Aorta (tissue), 5 donors: ENCODE results near the gene ROBO1. TPM values are rescaled to one million over a fixed set of nuclear protein-coding genes. Genes with fewer than 3 reads are reported as not detected.

Source experiments
- ATAC-seq: fragments of 200-7000 bp; cut with Tn5 transposase; one replicate; pipeline ENCODE4 v1.9.1; 2022; ENCODE audit warnings: moderate library complexity; ENCODE audit not compliant: low FRiP score
- DNase-seq, 2 donors: peaks; one replicate each; pipeline ENCODE4 v3.0.0-alpha.2; 2020
- H3K27ac ChIP-seq, 2 donors: one replicate each; pipeline ENCODE4 v1.5.1; 2013; ENCODE audit warnings: low read length in 2 of 2, mild to moderate bottlenecking in 2 of 2, moderate library complexity in 2 of 2, control low read depth in 1 of 2, inconsistent platforms in 1 of 2, low read depth in 1 of 2
- H3K27me3 ChIP-seq, 2 donors: one replicate each; pipeline ENCODE4 v1.6.1; 2013; ENCODE audit warnings: control low read depth in 1 of 2, low read length in 1 of 2, mild to moderate bottlenecking in 1 of 2, moderate library complexity in 1 of 2; ENCODE audit not compliant: insufficient read depth in 2 of 2, control insufficient read depth in 1 of 2
- H3K36me3 ChIP-seq, 2 donors: one replicate each; pipeline ENCODE4 v1.6.1; 2013; ENCODE audit warnings: control low read depth in 1 of 2, low read length in 1 of 2, mild to moderate bottlenecking in 1 of 2; ENCODE audit not compliant: insufficient read depth in 2 of 2, control insufficient read depth in 1 of 2
- H3K4me1 ChIP-seq, 2 donors: one replicate each; pipeline ENCODE4 v1.6.1; 2013; ENCODE audit warnings: low read length in 2 of 2, control low read depth in 1 of 2, mild to moderate bottlenecking in 1 of 2, moderate library complexity in 1 of 2; ENCODE audit not compliant: insufficient read depth in 2 of 2, control insufficient read depth in 1 of 2
- H3K4me3 ChIP-seq, 2 donors: one replicate each; pipeline ENCODE4 v1.5.1; 2013; ENCODE audit warnings: low read length in 2 of 2, control low read depth in 1 of 2, mild to moderate bottlenecking in 1 of 2
- H3K9me3 ChIP-seq: one replicate; pipeline ENCODE4 v1.6.1; 2013; ENCODE audit warnings: mild to moderate bottlenecking, low read length; ENCODE audit not compliant: control insufficient read depth
- WGBS, 2 donors: extraction: QIAGEN DNeasy Blood & Tissue Kit; methylation state at CpG; one replicate each; pipeline ENCODE4 v1.1.7; 2013; 5-methylcytosine and 5-hydroxymethylcytosine counted together
- intact Hi-C, 2 donors: fragments of 100-400 bp; cut with DNase I; formaldehyde crosslinking; loops; one replicate each; pipeline versions ENCODE4 v1.14.2 to v1.15.0; 2022
- polyA plus RNA-seq, 2 donors: library from polyadenylated mRNA; stranded (reverse); fragments of 200-250 nt; gene quantifications; one replicate each; pipeline ENCODE4 v1.2.3, GENCODE V29; 2013
- total RNA-seq, 2 donors: library from RNA; stranded (reverse); fragmentation: NEBNext Ultra II Directional; extraction: Animal tissue kit (Norgen Biotek cat#: 25700); gene quantifications; one replicate each; pipeline ENCODE4 v1.2.1, GENCODE V29; 2021
- donor health status: healthy with polysubstance abuse.
- donor health status: Bipolar disorder and iron deficiency.
- donor health status: DM: no; HTN: no; CAD: no.
- donor health status: DM: no; HTN: no; CAD: no.
- donor health status: DM: yes; HTN: yes; CAD: no.

The ROBO1 gene
- total and polyA plus RNA-seq, 4 donors: 2.1 to 33.1 (median 16.6) TPM

GRCh38 chr3:79769229-79769628, 1.4 kb upstream of the ROBO1 start:
- ATAC-seq (no peak), DNase-seq (no peak)
- no peak overlapping the region for H3K27ac ChIP-seq
- H3K4me3 ChIP-seq: no peak overlapping the region
- H3K27me3 ChIP-seq: peaks cover 0 to 2% of the 10 kb centered on the region in 2 donors
- peaks cover 2% of the 10 kb centered on the region for H3K9me3 ChIP-seq
- peaks cover 0 to 5% of the 10 kb centered on the region in 2 donors for H3K4me1 ChIP-seq
- 56 to 63% methylated on average over 3 of the region's 3 CpGs for WGBS, 2 donors
- intact Hi-C loops: no loop called here
- H3K36me3 ChIP-seq: no peaks in the 10 kb centered on the region

GRCh38 chr3:79767194-79767904, 449 bp downstream of the ROBO1 start:
- intact Hi-C loops: no loop called here
- H3K27me3 ChIP-seq: no peaks in the 10 kb centered on the region

GRCh38 chr3:79766496-79767193, 1.2 kb downstream of the ROBO1 start:
- DNase-seq (no peak), ATAC-seq (no peak)
- 1 to 2% methylated on average over 42 of the region's 42 CpGs for WGBS, 2 donors
- Histone ChIP-seq H3K36me3 (no peaks in the 10 kb centered on the region), H3K27ac (no peak overlapping the region), H3K27me3 (no peaks in the 10 kb centered on the region), H3K9me3 (no peaks in the 10 kb centered on the region), H3K4me1 (peaks cover 0 to 5% of the 10 kb centered on the region in 2 donors), H3K4me3 (no peak overlapping the region)
- intact Hi-C loops: no loop called here

More at GRCh38 chr3:79767194-79767904, 449 bp downstream of the ROBO1 start:
- Histone ChIP-seq H3K36me3 (no peaks in the 10 kb centered on the region), H3K9me3 (no peaks in the 10 kb centered on the region), H3K4me1 (peaks cover 0 to 5% of the 10 kb centered on the region in 2 donors), H3K27ac (no peak overlapping the region), H3K4me3 (peak overlapping the region in 1 of 2 donors; percentile 4)
- 1% methylated on average over 26 of the region's 26 CpGs for WGBS, 2 donors
- DNase-seq (no peak), ATAC-seq (no peak)

DNA sequence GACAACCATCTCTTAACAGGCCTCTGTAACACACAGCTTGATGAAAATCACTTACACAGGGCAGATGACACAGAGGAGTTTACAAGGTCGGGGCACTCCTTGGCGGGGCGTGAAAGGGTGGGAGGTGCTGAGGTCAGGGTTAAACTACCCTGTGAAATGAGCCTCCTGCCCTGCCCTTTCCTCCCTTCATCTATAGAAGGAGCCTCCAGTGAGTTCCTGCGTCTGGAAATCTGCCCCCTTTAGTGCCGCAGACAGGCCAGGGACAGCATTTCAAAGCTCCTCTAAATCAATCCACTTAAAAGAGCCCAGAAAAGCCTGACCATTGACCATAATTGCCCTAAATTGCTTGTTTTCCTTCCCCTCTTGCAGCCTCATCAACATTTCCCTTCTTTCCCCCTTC, 1.9 kb downstream of the ROBO1 start:
- intact Hi-C loops: no loop called here

GRCh38 chr3:79761441-79761840, 6.4 kb downstream of the ROBO1 start:
- intact Hi-C loops: no loop called here
- 58 to 78% methylated on average over 1 of the region's 1 CpG for WGBS, 2 donors
- DNase-seq (no peak), ATAC-seq (no peak)
- H3K36me3 ChIP-seq: no peaks in the 10 kb centered on the region
- H3K27me3 ChIP-seq: no peaks in the 10 kb centered on the region
- H3K27ac ChIP-seq: no peak overlapping the region
- H3K4me3 ChIP-seq: no peak overlapping the region
- no peaks in the 10 kb centered on the region for H3K4me1 ChIP-seq
- H3K9me3 ChIP-seq: no peaks in the 10 kb centered on the region

More for the DNA sequence above, 1.9 kb downstream of the ROBO1 start:
- H3K4me3 ChIP-seq: no peak overlapping the region
- WGBS, 2 donors: 38 to 45% methylated on average over 5 of the region's 5 CpGs
- no peaks in the 10 kb centered on the region for H3K27me3 ChIP-seq
- peaks cover 0 to 5% of the 10 kb centered on the region in 2 donors for H3K4me1 ChIP-seq
- no peaks in the 10 kb centered on the region for H3K36me3 ChIP-seq
- no peak overlapping the region for H3K27ac ChIP-seq
- no peak for DNase-seq
- H3K9me3 ChIP-seq: no peaks in the 10 kb centered on the region
- ATAC-seq: no peak

DNA sequence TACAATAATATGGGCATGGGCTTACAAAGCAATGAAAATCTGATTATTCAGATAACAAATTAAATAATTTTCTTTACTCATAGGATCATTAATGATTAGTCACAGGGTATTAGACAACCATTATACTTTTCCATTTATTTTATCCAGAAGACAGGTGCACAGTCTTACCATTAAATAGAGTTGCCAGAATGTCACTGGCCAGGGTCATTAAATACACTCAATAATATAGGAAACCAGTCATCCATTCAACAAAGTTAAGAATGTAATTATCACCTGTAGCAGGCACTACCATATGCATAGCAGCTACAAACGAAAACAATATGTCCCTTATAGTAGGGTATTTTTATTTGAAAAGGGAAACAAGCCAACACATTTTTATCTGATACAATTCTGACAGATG, 16.1 kb downstream of the ROBO1 start:
- no peaks in the 10 kb centered on the region for H3K27me3 ChIP-seq
- H3K27ac ChIP-seq: no peak overlapping the region
- no peak overlapping the region for H3K4me3 ChIP-seq
- ATAC-seq (no peak), DNase-seq (no peak)
- peaks cover 6% of the 10 kb centered on the region for H3K9me3 ChIP-seq
- no peaks in the 10 kb centered on the region for H3K4me1 ChIP-seq
- 56 to 57% methylated on average over 1 of the region's 1 CpG for WGBS, 2 donors
- intact Hi-C loops: no loop called here
- H3K36me3 ChIP-seq: no peaks in the 10 kb centered on the region

GRCh38 chr3:79737530-79737929, 30.3 kb downstream of the ROBO1 start:
- DNase-seq (no peak), ATAC-seq (no peak)
- intact Hi-C loops: no loop called here
- Histone ChIP-seq H3K9me3 (no peaks in the 10 kb centered on the region), H3K36me3 (no peaks in the 10 kb centered on the region), H3K4me1 (no peaks in the 10 kb centered on the region), H3K27me3 (no peaks in the 10 kb centered on the region), H3K4me3 (no peak overlapping the region), H3K27ac (no peak overlapping the region)

DNA sequence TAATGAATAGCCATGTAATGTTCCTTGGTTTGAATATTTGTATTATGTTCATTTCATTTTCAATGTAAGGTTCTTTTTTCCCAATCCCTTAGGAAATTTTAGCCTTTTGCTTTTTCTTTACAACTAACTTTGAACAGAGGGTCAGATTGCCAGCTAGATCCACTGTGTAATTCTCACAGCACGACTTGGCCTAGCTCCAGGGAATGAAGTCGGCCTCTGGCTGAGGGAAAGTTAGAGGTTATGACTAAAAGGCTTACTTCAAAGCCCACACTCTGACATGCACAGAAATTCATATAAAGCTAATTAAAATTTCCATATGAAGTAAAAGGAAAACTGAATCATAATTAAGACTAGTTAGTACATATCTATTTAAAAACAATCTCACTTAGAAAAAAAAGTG, 38.7 kb downstream of the ROBO1 start:
- ATAC-seq (no peak), DNase-seq (no peak)
- Histone ChIP-seq H3K4me3 (no peak overlapping the region), H3K27ac (no peak overlapping the region), H3K27me3 (no peaks in the 10 kb centered on the region), H3K36me3 (no peaks in the 10 kb centered on the region), H3K9me3 (no peaks in the 10 kb centered on the region), H3K4me1 (no peaks in the 10 kb centered on the region)
- WGBS, 2 donors: 4 to 5% methylated on average over 2 of the region's 2 CpGs
- intact Hi-C loops: no loop called here

DNA sequence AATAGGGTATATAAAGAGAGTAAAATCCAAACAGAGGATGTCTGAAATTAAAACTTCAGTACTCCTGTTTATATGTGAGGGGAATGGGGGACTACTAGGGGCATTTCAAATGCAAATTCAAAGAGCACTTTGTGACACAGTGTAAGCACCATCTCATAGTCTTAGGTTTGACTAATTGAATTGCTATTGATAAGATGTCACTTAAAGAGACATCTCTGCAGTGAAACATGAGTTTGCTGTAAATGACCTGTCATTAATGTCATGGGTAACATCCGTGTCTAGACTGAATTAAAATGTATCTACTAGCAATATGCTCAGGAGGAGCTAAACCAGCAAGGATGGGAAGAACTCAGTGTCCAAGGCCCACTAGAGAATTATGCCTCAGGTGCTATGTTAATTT, 41.0 kb downstream of the ROBO1 start:
- ATAC-seq: no peak
- 88 to 90% methylated on average over 1 of the region's 1 CpG for WGBS, 2 donors
- H3K9me3 ChIP-seq: no peaks in the 10 kb centered on the region

More for the DNA sequence above, 41.0 kb downstream of the ROBO1 start:
- intact Hi-C loops: no loop called here
- Histone ChIP-seq H3K27me3 (no peaks in the 10 kb centered on the region), H3K4me1 (no peaks in the 10 kb centered on the region), H3K27ac (no peak overlapping the region), H3K36me3 (no peaks in the 10 kb centered on the region), H3K4me3 (no peak overlapping the region)
- DNase-seq: no peak
